OCI-LY7 (cell line): ENCODE measurements around the gene ATP6V1C2. TPM values are rescaled to one million over a fixed set of nuclear protein-coding genes. Genes with fewer than 3 reads are reported as not detected.

Experiments used
- BruUV-seq: library from RNA; stranded (reverse); fragments of 400-500 nt; replicated peaks from 2 replicates; lab custom pipeline; 2021; lab: Mats Ljungman, UMichigan
- CTCF ChIA-PET: fragments of 300-600 bp; sonication (Branson Sonifier 250); formaldehyde crosslinking; loops from one replicate; lab custom pipeline; 2022; ENCODE audit warnings: antibody characterized with exemption; ENCODE audit not compliant: unreplicated experiment; lab: Charles Lee
- POLR2A ChIA-PET: fragments of 300-600 bp; sonication (Branson Sonifier 250); formaldehyde crosslinking; loops from one replicate; lab custom pipeline; 2022; ENCODE audit warnings: antibody characterized with exemption; lab: Charles Lee
- DNase-seq: peaks from one replicate; pipeline ENCODE4 v3.0.0-alpha.2; 2015; ENCODE audit warnings: low spot score
- H2AFZ ChIP-seq: fragments of 200-600 bp; sonication (generic), shearing (Covaris generic); 2 replicates; pipeline ENCODE4 v1.6.1; 2014; ENCODE audit warnings: mild to moderate bottlenecking, antibody characterized with exemption, low read length, moderate library complexity
- H3K27ac ChIP-seq: fragments of 200-600 bp; sonication (generic); 2 replicates; pipeline ENCODE4 v1.5.1; 2014; ENCODE audit warnings: mixed run types, low read depth, mild to moderate bottlenecking, moderate library complexity, low read length, inconsistent platforms; ENCODE audit not compliant: poor library complexity, severe bottlenecking
- H3K36me3 ChIP-seq: fragments of 200-600 bp; sonication (generic); 2 replicates; pipeline ENCODE4 v1.6.1; 2014; ENCODE audit warnings: mild to moderate bottlenecking, antibody characterized with exemption, low read length, moderate library complexity, mixed read lengths; ENCODE audit not compliant: insufficient read depth
- H3K4me1 ChIP-seq: fragments of 200-600 bp; sonication (generic); 2 replicates; pipeline ENCODE4 v1.5.1; 2014; ENCODE audit warnings: mild to moderate bottlenecking, low read length; ENCODE audit not compliant: insufficient read depth, poor library complexity, severe bottlenecking
- H3K4me2 ChIP-seq: fragments of 200-600 bp; sonication (generic); 2 replicates; pipeline ENCODE4 v1.6.1; 2014; ENCODE audit warnings: mild to moderate bottlenecking, low read length
- H3K4me3 ChIP-seq: fragments of 200-600 bp; sonication (generic); 2 replicates; pipeline ENCODE4 v1.5.1; 2014; ENCODE audit warnings: mild to moderate bottlenecking, low read depth, low read length; ENCODE audit not compliant: poor library complexity, severe bottlenecking
- H3K79me2 ChIP-seq: fragments of 200-600 bp; sonication (generic); 2 replicates; pipeline ENCODE4 v1.6.1; 2016; ENCODE audit warnings: low read depth, mild to moderate bottlenecking, low read length, moderate library complexity, mixed read lengths; ENCODE audit not compliant: insufficient read depth
- H3K9me2 ChIP-seq: fragments of 200-600 bp; sonication (generic); 2 replicates; pipeline ENCODE4 v1.6.1; 2016; ENCODE audit warnings: mild to moderate bottlenecking, low read length, mixed read lengths; ENCODE audit not compliant: insufficient read depth
- H3K9me3 ChIP-seq: fragments of 200-600 bp; sonication (generic); 2 replicates; pipeline ENCODE4 v1.6.1; 2014; ENCODE audit warnings: mild to moderate bottlenecking, mixed run types, low read length, mixed read lengths
- H4K20me1 ChIP-seq: fragments of 200-600 bp; sonication (generic); 2 replicates; pipeline ENCODE4 v1.6.1; 2014; ENCODE audit warnings: mild to moderate bottlenecking, antibody characterized with exemption, low read length, moderate library complexity, mixed read lengths; ENCODE audit not compliant: insufficient read depth
- EZH2phosphoT487 ChIP-seq: fragments of 200-600 bp; sonication (generic); IDR thresholded peaks from 2 replicates; pipeline ENCODE4 v1.6.1; 2018; ENCODE audit warnings: low read depth, borderline replicate concordance, mild to moderate bottlenecking, mixed run types, antibody characterized with exemption, low read length, moderate library complexity, mixed read lengths
- intact Hi-C: fragments of 100-400 bp; cut with micrococcal nuclease; formaldehyde crosslinking; loops from one replicate; pipeline ENCODE4 v1.10.0; 2022; ENCODE audit not compliant: unreplicated experiment
- total RNA-seq, 2 experiments: library from RNA; depleted of rRNA in 1 of 2; stranded (reverse); fragments of >200 nt in 1 of 2; shearing (Covaris generic) in 1 of 2; gene quantifications; 2 replicates each; pipeline ENCODE4 v1.2.3, GENCODE V29; 2014 to 2022
- TF ChIP-seq, protein P1 (sequence below): fragments of 200-600 bp; sonication (generic); conservative IDR thresholded peaks from 2 replicates; pipeline ENCODE4 v1.5.1; 2014; ENCODE audit warnings: mild to moderate bottlenecking, antibody characterized with exemption, low read length, moderate library complexity, mixed read lengths

ATP6V1C2 gene
- total RNA-seq, 2 experiments from 2014 or later = 0.13 TPM; not detected in 1

DNA sequence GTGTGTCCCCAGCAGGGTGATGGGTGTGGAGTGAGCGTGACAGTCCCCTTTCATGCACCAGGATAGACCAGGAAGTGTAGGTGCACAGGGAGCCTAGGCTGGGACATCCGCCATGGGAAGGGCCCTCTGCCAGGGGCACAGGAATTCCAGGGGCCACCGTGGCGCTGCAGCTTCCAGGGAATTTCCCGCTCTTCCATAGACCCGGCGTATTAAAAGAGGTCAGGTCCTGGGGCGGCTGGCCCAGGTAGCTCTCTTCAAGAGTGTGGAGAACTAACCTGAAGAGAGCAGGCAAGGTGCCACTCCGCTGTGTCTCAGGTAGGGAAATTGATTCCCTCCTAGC lies 42.0 kb downstream of the ATP6V1C2 start:
- Histone ChIP-seq H3K36me3 (no peaks in the 10 kb centered on the region), H3K9me2 (no peaks in the 10 kb centered on the region), H3K4me1 (peaks cover 7% of the 10 kb centered on the region), H3K9me3 (no peaks in the 10 kb centered on the region), H4K20me1 (no peaks in the 10 kb centered on the region), H3K4me2 (no peak overlapping the region), H3K27ac (no peak overlapping the region), H3K4me3 (no peak overlapping the region), H3K79me2 (no peaks in the 10 kb centered on the region), H2AFZ (no peak overlapping the region)
- TF ChIP-seq, protein P1, sequence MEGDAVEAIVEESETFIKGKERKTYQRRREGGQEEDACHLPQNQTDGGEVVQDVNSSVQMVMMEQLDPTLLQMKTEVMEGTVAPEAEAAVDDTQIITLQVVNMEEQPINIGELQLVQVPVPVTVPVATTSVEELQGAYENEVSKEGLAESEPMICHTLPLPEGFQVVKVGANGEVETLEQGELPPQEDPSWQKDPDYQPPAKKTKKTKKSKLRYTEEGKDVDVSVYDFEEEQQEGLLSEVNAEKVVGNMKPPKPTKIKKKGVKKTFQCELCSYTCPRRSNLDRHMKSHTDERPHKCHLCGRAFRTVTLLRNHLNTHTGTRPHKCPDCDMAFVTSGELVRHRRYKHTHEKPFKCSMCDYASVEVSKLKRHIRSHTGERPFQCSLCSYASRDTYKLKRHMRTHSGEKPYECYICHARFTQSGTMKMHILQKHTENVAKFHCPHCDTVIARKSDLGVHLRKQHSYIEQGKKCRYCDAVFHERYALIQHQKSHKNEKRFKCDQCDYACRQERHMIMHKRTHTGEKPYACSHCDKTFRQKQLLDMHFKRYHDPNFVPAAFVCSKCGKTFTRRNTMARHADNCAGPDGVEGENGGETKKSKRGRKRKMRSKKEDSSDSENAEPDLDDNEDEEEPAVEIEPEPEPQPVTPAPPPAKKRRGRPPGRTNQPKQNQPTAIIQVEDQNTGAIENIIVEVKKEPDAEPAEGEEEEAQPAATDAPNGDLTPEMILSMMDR = no peak
- no peak for TF ChIP-seq EZH2phosphoT487
- DNase-seq = no peak
- intact Hi-C loops = no loop called here
- POLR2A ChIA-PET = no interaction called here
- CTCF ChIA-PET = no interaction called here
- BruUV-seq = no TSS peak

DNA sequence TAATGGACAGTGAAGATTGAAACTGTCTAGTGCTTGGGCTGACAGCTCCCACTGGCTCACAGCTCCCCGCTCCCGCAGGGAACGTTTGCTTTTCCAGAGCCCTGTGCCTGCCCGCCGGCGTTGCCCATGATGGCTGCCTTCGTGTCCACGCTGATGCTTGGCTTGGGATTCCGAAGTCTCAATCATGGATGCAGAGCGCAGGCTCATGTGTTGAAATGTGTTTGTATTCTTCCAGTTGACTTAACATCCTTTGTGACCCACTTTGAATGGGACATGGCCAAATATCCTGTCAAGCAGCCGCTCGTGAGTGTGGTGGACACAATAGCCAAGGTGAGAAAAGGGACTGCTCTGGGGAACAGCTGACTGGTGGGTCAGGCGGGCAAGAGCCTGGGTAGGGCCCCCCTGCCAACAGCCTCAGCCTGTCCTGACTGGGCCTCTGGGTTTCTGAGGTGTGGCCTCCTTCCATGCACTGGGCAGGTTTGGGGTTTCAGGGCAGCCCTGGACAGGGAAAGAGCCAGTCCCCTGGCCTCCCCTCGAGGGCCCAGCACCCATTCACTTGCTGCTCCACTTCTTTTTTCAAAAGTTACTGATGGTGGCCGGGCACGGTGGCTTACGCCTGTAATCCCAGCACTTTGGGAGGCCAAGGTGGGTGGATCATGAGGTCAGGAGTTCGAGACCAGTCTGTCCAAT lies 42.8 kb downstream of the ATP6V1C2 start:
- no peak for DNase-seq
- Histone ChIP-seq H3K9me3 (no peaks in the 10 kb centered on the region), H3K4me2 (no peak overlapping the region; the same call in 1 of the 2 replicates), H3K36me3 (no peaks in the 10 kb centered on the region), H3K27ac (no peak overlapping the region), H3K4me3 (no peak overlapping the region), H3K79me2 (no peaks in the 10 kb centered on the region), H3K9me2 (no peaks in the 10 kb centered on the region), H4K20me1 (no peaks in the 10 kb centered on the region), H2AFZ (no peak overlapping the region), H3K4me1 (peaks cover 7% of the 10 kb centered on the region)
- TF ChIP-seq EZH2phosphoT487 = no peak
- TF ChIP-seq, protein P1 = no peak
- no TSS peak for BruUV-seq
- CTCF ChIA-PET = no interaction called here
- POLR2A ChIA-PET = no interaction called here
- intact Hi-C loops = no loop called here

DNA sequence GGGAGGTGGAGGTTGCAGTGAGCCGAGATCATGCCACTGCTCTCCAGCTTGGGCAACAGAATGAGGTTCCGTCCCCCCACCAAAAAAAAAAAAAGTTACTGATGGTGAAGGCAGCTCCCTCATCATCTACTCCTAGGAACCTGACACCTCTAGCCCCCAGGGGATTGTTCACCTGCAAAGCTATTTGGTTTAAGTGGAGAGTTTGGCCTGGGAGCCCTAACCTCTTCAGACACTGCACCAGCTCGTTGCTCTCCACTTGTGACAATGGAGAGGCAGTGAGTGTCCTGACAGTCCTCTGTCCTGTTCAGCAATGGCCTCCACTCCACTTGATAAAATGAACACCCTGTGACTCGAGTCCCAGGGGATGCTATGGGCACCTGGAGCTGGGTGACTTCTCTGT lies 43.5 kb downstream of the ATP6V1C2 start:
- Histone ChIP-seq H3K4me2 (no peak overlapping the region), H4K20me1 (no peaks in the 10 kb centered on the region), H3K27ac (no peak overlapping the region), H3K9me2 (no peaks in the 10 kb centered on the region), H3K9me3 (no peaks in the 10 kb centered on the region), H2AFZ (no peak overlapping the region), H3K4me3 (no peak overlapping the region), H3K79me2 (no peaks in the 10 kb centered on the region), H3K4me1 (peaks cover 7% of the 10 kb centered on the region), H3K36me3 (no peaks in the 10 kb centered on the region)
- no TSS peak for BruUV-seq
- no peak for DNase-seq
- intact Hi-C loops = no loop called here
- POLR2A ChIA-PET = no interaction called here
- CTCF ChIA-PET = no interaction called here
- TF ChIP-seq, protein P1 = no peak
- TF ChIP-seq EZH2phosphoT487 = no peak
